HepG2 (cell line): ENCODE results near the gene ARL16. TPM values are rescaled to one million over a fixed set of nuclear protein-coding genes. Genes with fewer than 3 reads are reported as not detected.

Experiments
- ATAC-seq: fragments of 200-7000 bp; cut with Tn5 transposase; 3 replicates; pipeline ENCODE4 v1.9.1; 2020; ENCODE audit warnings: mild to moderate bottlenecking, moderate library complexity
- BruUV-seq: library from RNA; stranded (reverse); fragments of 400-500 nt; replicated peaks from 2 replicates; lab custom pipeline; 2021; lab: Mats Ljungman, UMichigan
- CTCF ChIA-PET: fragments of 300-600 bp; formaldehyde crosslinking; extraction: SDS; loops from one replicate; lab custom pipeline; 2021; ENCODE audit warnings: low total read pairs, inconsistent platforms, low intra/inter-chr PET ratio; lab: Yijun Ruan, JAX
- POLR2A ChIA-PET: fragments of 350-600 bp; sonication (Branson Sonifier 250); formaldehyde crosslinking; loops from one replicate; lab custom pipeline; 2020; ENCODE audit warnings: antibody characterized with exemption, inconsistent platforms; lab: Yijun Ruan, JAX
- DNase-seq: peaks from one replicate; pipeline ENCODE4 v3.0.0-alpha.2; 2015; ENCODE audit warnings: low spot score
- FAIRE-seq: peaks from 3 replicates; lab custom pipeline; 2011; peaks lifted over from hg19 to GRCh38; lab: Jason Lieb, UNC
- H2AFZ ChIP-seq: one replicate; pipeline ENCODE4 v1.6.1; 2011; ENCODE audit warnings: low read length, inconsistent platforms
- H3K27ac ChIP-seq: fragments of 300-600 bp; 3 replicates; pipeline ENCODE4 v1.8.0; 2011; ENCODE audit warnings: mixed run types, mild to moderate bottlenecking, mixed read lengths, low read length, inconsistent platforms; ENCODE audit not compliant: insufficient read depth; ENCODE audit errors: extremely low read length
- H3K27me3 ChIP-seq, 2 experiments: fragments of 200-600 bp in 1 of 2; 2 replicates in 1 of 2; 3 replicates in 1 of 2; pipeline versions ENCODE4 v1.6.0 to v1.8.0; 2011; ENCODE audit warnings: low read length in 2 of 2, mild to moderate bottlenecking in 2 of 2, moderate library complexity in 2 of 2, inconsistent platforms in 1 of 2; ENCODE audit not compliant: insufficient read depth in 2 of 2, control insufficient read depth in 1 of 2
- H3K36me3 ChIP-seq, 2 experiments: fragments of 200-600 bp in 1 of 2; replicated peaks in 1 of 2; 2 replicates in 1 of 2; 3 replicates in 1 of 2; pipeline versions ENCODE4 v1.5.1 to v1.8.0; 2011; ENCODE audit warnings: low read length in 2 of 2, inconsistent platforms in 1 of 2; ENCODE audit not compliant: insufficient read depth in 2 of 2, control insufficient read depth in 1 of 2
- H3K4me1 ChIP-seq: 2 replicates; pipeline ENCODE4 v1.5.1; 2012; ENCODE audit warnings: low read length, inconsistent platforms; ENCODE audit not compliant: insufficient read depth
- H3K4me2 ChIP-seq: 2 replicates; pipeline ENCODE4 v1.6.0; 2011; ENCODE audit warnings: low read depth, low read length, inconsistent platforms
- H3K4me3 ChIP-seq, 3 experiments: fragments of 200-600 bp in 1 of 3; sonication (generic), shearing (Covaris generic) in 1 of 3; replicated peaks in 1 of 3; 2 replicates each; pipeline ENCODE4 v1.5.1; 2011 to 2016; ENCODE audit warnings: low read length in 3 of 3, inconsistent platforms in 2 of 3, low read depth in 2 of 3, mild to moderate bottlenecking in 2 of 3, control low read depth in 1 of 3, mixed read lengths in 1 of 3; ENCODE audit not compliant: insufficient read depth in 1 of 3
- H3K79me2 ChIP-seq: one replicate; pipeline ENCODE4 v1.6.1; 2011; ENCODE audit warnings: low read length, inconsistent platforms; ENCODE audit not compliant: insufficient read depth
- H3K9ac ChIP-seq: 2 replicates; pipeline ENCODE4 v1.6.0; 2011; ENCODE audit warnings: mild to moderate bottlenecking, low read depth, low read length, inconsistent platforms; ENCODE audit not compliant: insufficient read depth
- H3K9me3 ChIP-seq: 2 replicates; pipeline ENCODE4 v1.5.1; 2012; ENCODE audit warnings: mild to moderate bottlenecking, low read length
- H4K20me1 ChIP-seq: 2 replicates; pipeline ENCODE4 v1.6.0; 2011; ENCODE audit warnings: inconsistent platforms, mild to moderate bottlenecking, low read length, moderate library complexity; ENCODE audit not compliant: insufficient read depth
- CBX5 ChIP-seq: sonication (generic); formaldehyde crosslinking; IDR thresholded peaks from 2 replicates; pipeline ENCODE4 v1.4.0; 2020; ENCODE audit warnings: missing genetic modification reagents, borderline replicate concordance
- IRX3 ChIP-seq: sonication (generic); formaldehyde crosslinking; IDR thresholded peaks from 2 replicates; pipeline ENCODE4 v1.8.1; 2023; ENCODE audit warnings: mild to moderate bottlenecking, low read depth, missing genetic modification reagents, borderline replicate concordance
- NFATC3 ChIP-seq: sonication (generic); formaldehyde crosslinking; IDR thresholded peaks from 2 replicates; pipeline ENCODE4 v1.5.1; 2020; ENCODE audit warnings: mild to moderate bottlenecking, missing genetic modification reagents
- XRCC5 ChIP-seq: fragments of 200-400 bp; formaldehyde crosslinking; optimal IDR thresholded peaks from 2 replicates; pipeline ENCODE3; 2017; ENCODE audit warnings: mild to moderate bottlenecking, low read length
- ZNF124 ChIP-seq: sonication (generic); formaldehyde crosslinking; IDR thresholded peaks from 2 replicates; pipeline ENCODE4 v1.4.0; 2020; ENCODE audit warnings: missing genetic modification reagents
- ZNF350 ChIP-seq: sonication (generic); formaldehyde crosslinking; IDR thresholded peaks from 2 replicates; pipeline ENCODE4 v1.4.0; 2020; ENCODE audit warnings: mild to moderate bottlenecking, low read depth, missing genetic modification reagents, borderline replicate concordance
- ZNF672 ChIP-seq: sonication (generic); formaldehyde crosslinking; IDR thresholded peaks from 2 replicates; pipeline ENCODE4 v1.8.1; 2022; ENCODE audit warnings: missing genetic modification reagents
- ZNF7 ChIP-seq: IDR thresholded peaks from 2 replicates; pipeline ENCODE4 v1.6.1; 2016; ENCODE audit warnings: missing biosample characterization, missing genetic modification reagents
- ZNF792 ChIP-seq: IDR thresholded peaks from 2 replicates; pipeline ENCODE4 v1.6.1; 2016
- ZNF879 ChIP-seq: sonication (generic); formaldehyde crosslinking; IDR thresholded peaks from 2 replicates; pipeline ENCODE4 v1.8.1; 2023; ENCODE audit warnings: missing genetic modification reagents
- WGBS: methylation state at CpG from one replicate; pipeline ENCODE4 v1.1.6; 2017; ENCODE audit warnings: low lambda C conversion rate; 5-methylcytosine and 5-hydroxymethylcytosine counted together
- in situ Hi-C: cut with HindIII; loops from 2 replicates; pipeline ENCODE4 v1.10.0; 2017; ENCODE audit warnings: low pct_unique_long_range_greater_than_20kb; ENCODE audit not compliant: extremely low pct_ligation_motif_present
- intact Hi-C: fragments of 100-400 bp; cut with micrococcal nuclease; formaldehyde crosslinking; loops from one replicate; pipeline ENCODE4 v1.10.0; 2022; ENCODE audit not compliant: unreplicated experiment
- polyA plus RNA-seq, 8 experiments: library from polyadenylated mRNA; depleted of rRNA in 3 of 8; stranded (reverse) in 7 of 8; unstranded in 1 of 8; fragments of >200 nt; fragmentation: Illumina TruSeq in 4 of 8; extraction: Trizol in 4 of 8; gene quantifications; 2 replicates each; pipeline versions ENCODE4 v1.2.1 to v1.2.3, GENCODE V29; 2011 to 2016; ENCODE audit warnings: low read depth in 4 of 8, missing spikeins in 1 of 8, mixed read lengths in 1 of 8; ENCODE audit not compliant: insufficient read depth in 1 of 8
- total RNA-seq, 5 experiments: library from RNA; depleted of rRNA; stranded (reverse); fragments of >200 nt; fragmentation: Illumina TruSeq; extraction: Trizol; gene quantifications; 2 replicates each; pipeline ENCODE4 v1.2.3, GENCODE V29; 2016; ENCODE audit warnings: low read depth in 1 of 5
- TF ChIP-seq, protein P1 (sequence below): sonication (generic); formaldehyde crosslinking; IDR thresholded peaks from 2 replicates; pipeline ENCODE4 v1.4.0; 2020; ENCODE audit warnings: missing genetic modification reagents

ARL16 gene
- total and polyA plus RNA-seq, 2 of the 13 experiments (the other 11 are each of a cell fraction or from before 2014, with no cell fraction given): 20.8 to 30.8 TPM

DNA sequence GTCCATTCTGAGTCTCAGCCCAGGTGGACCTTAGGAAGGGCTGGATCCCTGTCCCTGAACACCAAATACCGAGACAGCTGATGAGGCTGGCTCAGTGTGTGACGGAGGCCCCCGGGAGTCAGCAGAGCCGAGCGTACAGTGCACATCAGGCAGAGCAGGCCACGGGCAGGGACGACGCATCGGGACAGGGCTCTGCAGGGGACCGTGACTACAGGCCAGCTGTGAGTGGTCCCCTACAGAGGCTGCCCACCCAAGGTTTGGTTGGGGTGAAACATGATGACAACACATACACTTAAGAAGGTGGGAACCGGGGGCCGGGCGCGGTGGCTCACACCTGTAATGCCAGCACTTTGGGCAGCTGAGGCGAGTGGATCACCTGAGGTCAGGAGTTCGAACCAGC, 10.6 kb downstream of the ARL16 start:
- TF ChIP-seq ZNF7 (CRISPR knock-in tag): no peak
- no peak for TF ChIP-seq ZNF124 (CRISPR knock-in tag)
- no peak for TF ChIP-seq ZNF879 (CRISPR knock-in tag)
- TF ChIP-seq, protein P1, sequence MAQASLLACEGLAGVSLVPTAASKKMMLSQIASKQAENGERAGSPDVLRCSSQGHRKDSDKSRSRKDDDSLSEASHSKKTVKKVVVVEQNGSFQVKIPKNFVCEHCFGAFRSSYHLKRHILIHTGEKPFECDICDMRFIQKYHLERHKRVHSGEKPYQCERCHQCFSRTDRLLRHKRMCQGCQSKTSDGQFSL (CRISPR knock-in tag): no peak
- no peak for TF ChIP-seq IRX3 (CRISPR knock-in tag)
- TF ChIP-seq ZNF672 (CRISPR knock-in tag): no peak
- no peak for TF ChIP-seq NFATC3
- no peak for TF ChIP-seq ZNF792 (CRISPR knock-in tag)
- no peak for TF ChIP-seq CBX5 (CRISPR knock-in tag)
- TF ChIP-seq XRCC5: no peak
- TF ChIP-seq ZNF350 (CRISPR knock-in tag): no peak
- FAIRE-seq: no peak

More for the DNA sequence above, 10.6 kb downstream of the ARL16 start:
- Histone ChIP-seq H3K36me3 (peaks cover 33 to 55% of the 10 kb centered on the region in 2 experiments), H3K9me3 (no peaks in the 10 kb centered on the region), H3K4me1 (peaks cover 14% of the 10 kb centered on the region), H3K4me3 (no peak overlapping the region), H3K27me3 (no peaks in the 10 kb centered on the region), H3K9ac (no peak overlapping the region), H4K20me1 (no peaks in the 10 kb centered on the region), H3K27ac (no peak overlapping the region), H3K4me2 (no peak overlapping the region), H3K79me2 (peaks cover 8% of the 10 kb centered on the region), H2AFZ (no peak overlapping the region)
- ATAC-seq: no peak; the same call in 2 of the 3 replicates
- POLR2A ChIA-PET: interaction anchor here (2.1 to 3.9 kb wide), 2 partner anchors 10 to 30 kb away, joined by 8 to 26 read pairs; partner anchors contain the start of genes ARL16, HGS and MRPL12
- WGBS: 98% methylated on average over 16 of the region's 16 CpGs
- intact Hi-C loops (no loop called here), in situ Hi-C loops (no loop called here)
- no TSS peak for BruUV-seq
- CTCF ChIA-PET: no interaction called here
- DNase-seq: no peak
